Muscle layer of duodenum (tissue), 2 donors: ENCODE results near the gene SAMD7.

Experiments
- H3K27ac ChIP-seq: one replicate; pipeline ENCODE4 v1.7.0; 2013; ENCODE audit warnings: mild to moderate bottlenecking, low read length
- H3K27me3 ChIP-seq: one replicate; pipeline ENCODE4 v1.7.0; 2013; ENCODE audit warnings: low read depth, mild to moderate bottlenecking, control low read depth, low read length
- H3K36me3 ChIP-seq, 2 donors: one replicate each; pipeline ENCODE4 v1.7.0; 2013; ENCODE audit warnings: low read length in 2 of 2, control low read depth in 1 of 2, mild to moderate bottlenecking in 1 of 2; ENCODE audit not compliant: insufficient read depth in 2 of 2, control insufficient read depth in 1 of 2
- H3K4me1 ChIP-seq, 2 donors: one replicate each; pipeline ENCODE4 v1.7.0; 2013; ENCODE audit warnings: low read length in 2 of 2, mild to moderate bottlenecking in 2 of 2, control low read depth in 1 of 2, moderate library complexity in 1 of 2; ENCODE audit not compliant: insufficient read depth in 2 of 2, control insufficient read depth in 1 of 2
- H3K4me3 ChIP-seq, 2 donors: one replicate each; pipeline ENCODE4 v1.7.0; 2013; ENCODE audit warnings: low read length in 2 of 2, low read depth in 1 of 2, mild to moderate bottlenecking in 1 of 2
- H3K9me3 ChIP-seq, 2 donors: one replicate each; pipeline ENCODE4 v1.7.0; 2013; ENCODE audit warnings: low read length in 2 of 2, control low read depth in 1 of 2, mild to moderate bottlenecking in 1 of 2; ENCODE audit not compliant: control insufficient read depth in 1 of 2
- donor health status: healthy.

The SAMD7 gene

DNA sequence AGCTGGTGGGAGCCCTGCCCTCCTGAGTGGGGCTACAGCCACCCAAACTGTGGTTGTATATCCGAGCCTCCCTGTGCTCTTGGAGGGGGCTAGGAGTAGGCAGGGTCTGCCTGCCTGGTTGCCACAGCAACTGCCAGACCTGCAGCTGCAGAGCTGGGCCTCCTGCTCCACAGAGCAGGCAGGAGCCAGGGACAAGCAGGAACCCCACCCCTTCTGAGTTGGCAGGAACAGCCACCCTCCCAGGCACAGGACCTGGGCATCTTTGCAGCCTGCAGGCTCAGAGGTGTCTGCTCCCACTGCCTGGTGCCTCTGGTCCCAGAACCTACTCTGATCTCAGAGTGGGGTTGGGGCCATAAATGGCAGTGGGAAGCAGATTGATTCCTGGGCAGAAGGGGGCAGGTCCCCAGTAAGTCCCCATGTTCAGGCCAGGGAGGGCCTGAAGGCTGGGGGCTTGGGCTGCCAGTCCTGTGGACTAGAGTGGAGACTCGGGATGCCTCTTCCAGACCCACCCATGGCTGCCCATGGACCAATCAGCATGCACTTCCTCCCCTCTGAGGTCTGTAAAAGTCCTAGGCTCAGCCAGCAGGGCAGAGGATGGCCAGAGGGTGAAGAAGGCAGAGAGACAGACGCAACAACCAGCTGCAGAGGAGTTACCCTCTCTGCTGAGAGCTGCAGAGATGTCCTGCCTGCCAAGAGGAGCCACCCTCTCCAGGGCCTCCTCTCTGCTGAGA is 31.4 kb upstream of the SAMD7 start:
- Histone ChIP-seq H3K27ac (no peak overlapping the region), H3K4me3 (no peak overlapping the region), H3K27me3 (no peaks in the 10 kb centered on the region), H3K4me1 (no peaks in the 10 kb centered on the region), H3K9me3 (no peaks in the 10 kb centered on the region), H3K36me3 (no peaks in the 10 kb centered on the region)

DNA sequence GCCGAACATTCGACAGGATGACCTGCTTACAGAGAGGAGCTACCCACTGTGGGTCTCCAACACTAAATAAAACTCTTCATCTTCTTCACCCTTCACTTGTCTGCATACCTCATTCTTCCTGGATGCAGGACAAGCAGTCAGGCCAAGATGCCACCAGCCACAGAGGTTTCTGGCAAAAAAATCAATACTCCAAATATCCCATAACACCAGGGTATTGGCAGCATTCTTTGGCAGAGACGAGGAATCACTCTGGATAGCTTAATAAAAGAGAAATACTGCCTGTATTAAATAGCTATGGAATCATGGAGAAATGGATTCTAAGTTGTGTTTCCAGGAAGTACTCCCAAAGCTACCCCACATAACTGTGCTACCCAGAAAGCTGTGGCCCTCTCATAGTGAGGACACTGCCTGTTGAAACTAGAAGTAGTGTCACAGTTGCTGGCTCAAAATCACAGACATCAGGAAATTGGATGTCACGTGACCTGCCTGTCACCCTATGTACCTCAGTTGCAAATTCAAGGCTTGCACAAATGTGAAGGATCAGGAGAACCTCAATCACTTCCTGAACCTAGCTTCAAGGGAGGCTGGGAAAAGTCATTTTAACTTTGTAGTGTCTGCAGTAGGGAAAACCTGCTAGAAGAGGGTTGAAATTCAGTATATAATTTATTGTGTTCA is 30.7 kb upstream of the SAMD7 start:
- H3K4me3 ChIP-seq: no peak overlapping the region
- H3K9me3 ChIP-seq: no peaks in the 10 kb centered on the region
- no peak overlapping the region for H3K27ac ChIP-seq
- H3K36me3 ChIP-seq: no peaks in the 10 kb centered on the region
- no peaks in the 10 kb centered on the region for H3K4me1 ChIP-seq
- H3K27me3 ChIP-seq: no peaks in the 10 kb centered on the region

DNA sequence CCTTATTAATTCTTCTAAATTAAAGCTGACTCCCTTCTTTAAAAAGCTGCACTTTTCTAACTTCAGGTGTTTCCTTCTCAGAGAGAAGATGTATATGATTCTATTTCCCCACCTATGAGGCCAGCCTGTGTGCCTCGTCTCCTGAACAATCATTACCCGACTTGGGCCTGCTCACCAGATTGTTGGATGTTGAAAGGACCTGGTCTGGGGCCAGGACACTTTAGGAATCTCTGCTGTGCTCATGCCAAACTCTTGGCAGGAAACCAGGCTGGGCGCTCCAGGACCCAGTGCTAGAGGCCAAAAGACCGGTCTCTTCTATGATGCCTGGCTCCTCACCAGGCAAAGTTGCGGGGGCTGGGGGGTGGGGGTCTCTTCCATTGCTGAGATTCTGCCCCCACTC is 24.7 kb upstream of the SAMD7 start:
- Histone ChIP-seq H3K27ac (no peak overlapping the region), H3K4me3 (no peak overlapping the region)

DNA sequence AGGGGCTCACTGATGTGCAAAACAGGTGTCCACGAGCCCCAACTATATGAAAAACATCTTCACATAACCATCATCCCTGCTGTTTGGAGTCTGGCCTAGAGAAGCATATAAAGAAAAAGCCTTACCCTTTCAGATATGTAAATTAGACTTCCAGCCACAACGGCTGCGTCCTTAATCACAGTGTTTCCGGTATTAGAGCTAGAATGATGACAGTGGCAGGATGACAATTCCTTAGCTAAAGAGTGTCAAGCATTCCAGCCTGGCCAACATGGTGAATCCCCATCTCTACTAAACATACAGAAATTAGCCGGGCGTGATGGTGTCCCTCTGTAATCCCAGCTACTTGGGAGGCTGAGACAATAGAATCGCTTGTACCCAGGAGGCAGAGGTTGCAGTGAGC is 19.5 kb upstream of the SAMD7 start:
- no peaks in the 10 kb centered on the region for H3K9me3 ChIP-seq
- H3K27me3 ChIP-seq: no peaks in the 10 kb centered on the region
- peaks cover 0 to under 1% of the 10 kb centered on the region in 2 donors for H3K4me1 ChIP-seq
- no peak overlapping the region for H3K27ac ChIP-seq
- no peak overlapping the region for H3K4me3 ChIP-seq
- no peaks in the 10 kb centered on the region for H3K36me3 ChIP-seq

More for the DNA sequence above, 24.7 kb upstream of the SAMD7 start:
- Histone ChIP-seq H3K9me3 (no peaks in the 10 kb centered on the region), H3K4me1 (peaks cover 0 to 3% of the 10 kb centered on the region in 2 donors), H3K36me3 (no peaks in the 10 kb centered on the region), H3K27me3 (no peaks in the 10 kb centered on the region)

DNA sequence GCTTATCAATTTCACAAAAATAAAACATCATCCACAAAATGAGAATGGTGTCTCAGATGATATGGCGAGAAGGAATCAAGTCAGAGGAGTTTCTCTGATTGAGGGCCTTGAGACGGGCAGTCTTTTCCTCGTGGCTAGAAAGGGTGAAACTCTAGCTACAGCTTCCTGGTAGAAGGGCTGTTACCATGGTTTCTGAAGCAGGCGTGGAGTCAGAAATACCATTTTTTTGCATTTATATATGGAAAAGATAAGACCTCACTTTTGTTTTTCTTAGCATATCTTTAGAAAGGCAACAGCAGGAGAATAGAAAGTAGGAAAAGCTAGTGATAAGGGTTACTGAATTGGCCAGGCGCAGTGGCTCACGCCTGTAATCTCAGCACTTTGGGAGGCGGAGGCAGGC is 17.3 kb upstream of the SAMD7 start:
- H3K9me3 ChIP-seq: no peaks in the 10 kb centered on the region
- H3K27ac ChIP-seq: no peak overlapping the region
- H3K36me3 ChIP-seq: no peaks in the 10 kb centered on the region
- H3K27me3 ChIP-seq: no peaks in the 10 kb centered on the region
- no peak overlapping the region for H3K4me3 ChIP-seq
- no peaks in the 10 kb centered on the region for H3K4me1 ChIP-seq

DNA sequence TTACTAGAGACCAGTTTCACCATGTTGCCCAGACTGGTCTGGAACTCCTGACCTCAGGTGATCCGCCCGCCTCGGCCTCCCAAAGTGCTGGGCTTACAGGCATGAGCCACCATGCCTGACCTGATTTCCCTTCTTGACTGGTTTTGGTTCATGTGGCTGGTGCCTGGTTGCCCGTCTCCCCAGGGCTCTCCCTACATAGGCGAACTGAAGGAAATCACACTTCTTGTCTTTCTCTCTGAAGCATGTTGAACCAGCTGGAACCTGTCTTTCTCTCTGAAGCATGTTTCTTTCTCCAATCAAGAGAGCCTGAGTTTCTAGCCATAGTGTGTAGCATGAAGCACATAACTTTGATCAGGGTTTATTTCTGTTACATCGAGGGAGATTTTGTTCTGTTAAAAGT is 16.3 kb upstream of the SAMD7 start:
- no peak overlapping the region for H3K4me3 ChIP-seq
- H3K9me3 ChIP-seq: no peaks in the 10 kb centered on the region
- no peaks in the 10 kb centered on the region for H3K36me3 ChIP-seq
- no peak overlapping the region for H3K27ac ChIP-seq
- H3K27me3 ChIP-seq: no peaks in the 10 kb centered on the region
- H3K4me1 ChIP-seq: no peaks in the 10 kb centered on the region

DNA sequence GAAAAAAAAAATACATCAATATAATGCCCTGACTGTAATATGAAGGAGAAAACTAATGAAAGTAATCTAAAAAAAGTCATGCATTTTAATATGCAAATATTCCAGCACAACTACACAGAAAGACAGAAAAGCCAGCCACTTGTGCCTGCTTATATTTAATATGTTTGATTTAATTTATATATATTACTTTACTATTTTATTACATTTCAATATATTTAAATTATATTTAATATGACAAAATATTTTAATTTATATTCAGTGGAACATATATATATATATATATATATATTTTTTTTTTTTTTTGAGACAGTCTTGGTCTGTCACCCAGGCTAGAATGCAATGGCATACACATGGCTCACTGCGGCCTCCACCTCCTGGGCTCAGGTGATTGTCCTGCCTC is 14.1 kb upstream of the SAMD7 start:
- Histone ChIP-seq H3K36me3 (no peaks in the 10 kb centered on the region), H3K9me3 (peaks cover 2 to 13% of the 10 kb centered on the region in 2 donors), H3K4me3 (no peak overlapping the region), H3K27ac (no peak overlapping the region), H3K27me3 (no peaks in the 10 kb centered on the region), H3K4me1 (no peaks in the 10 kb centered on the region)

DNA sequence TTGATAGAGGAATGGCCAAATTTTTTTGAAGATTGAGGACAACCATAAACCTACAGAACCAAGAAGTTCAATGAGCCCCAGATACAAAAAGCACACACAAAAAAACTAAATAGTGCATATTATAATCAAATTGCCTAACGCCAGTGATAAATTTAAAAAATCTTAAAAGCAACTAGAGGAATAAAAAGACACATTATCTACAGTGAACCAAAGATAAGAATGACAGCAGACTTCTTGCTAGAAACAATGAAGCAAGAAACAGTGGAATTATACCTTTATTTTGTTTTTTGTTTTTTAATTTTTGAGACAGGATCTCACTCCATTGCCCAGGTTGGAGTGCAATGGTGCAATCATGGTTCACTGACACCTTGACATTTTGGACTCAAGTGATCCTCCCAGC is 9.9 kb upstream of the SAMD7 start:
- Histone ChIP-seq H3K27me3 (no peaks in the 10 kb centered on the region), H3K27ac (no peak overlapping the region), H3K36me3 (no peaks in the 10 kb centered on the region), H3K4me3 (no peak overlapping the region), H3K9me3 (peaks cover 2 to 21% of the 10 kb centered on the region in 2 donors), H3K4me1 (no peaks in the 10 kb centered on the region)

DNA sequence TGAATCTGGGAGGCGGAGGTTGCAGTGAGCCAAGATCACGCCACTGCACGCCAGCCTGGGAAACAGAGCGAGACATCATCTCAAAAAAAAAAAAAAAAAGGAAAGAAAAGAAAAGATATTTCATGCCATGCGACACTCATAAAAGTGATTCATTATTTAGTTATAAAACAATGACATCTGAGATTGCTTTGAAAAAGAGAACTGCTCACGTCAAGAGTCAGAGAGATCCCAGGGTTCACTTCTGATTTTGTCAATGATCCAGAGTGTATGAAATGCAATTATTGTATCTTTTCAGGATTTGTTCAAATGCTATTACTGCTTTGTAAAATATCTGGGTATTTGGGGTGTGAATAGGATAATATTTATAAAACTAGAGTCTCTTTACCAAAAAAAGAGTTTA is 6.0 kb upstream of the SAMD7 start:
- no peaks in the 10 kb centered on the region for H3K4me1 ChIP-seq
- no peaks in the 10 kb centered on the region for H3K36me3 ChIP-seq
- peaks cover 2 to 21% of the 10 kb centered on the region in 2 donors for H3K9me3 ChIP-seq
- H3K27ac ChIP-seq: no peak overlapping the region
- no peak overlapping the region for H3K4me3 ChIP-seq
- H3K27me3 ChIP-seq: no peaks in the 10 kb centered on the region

DNA sequence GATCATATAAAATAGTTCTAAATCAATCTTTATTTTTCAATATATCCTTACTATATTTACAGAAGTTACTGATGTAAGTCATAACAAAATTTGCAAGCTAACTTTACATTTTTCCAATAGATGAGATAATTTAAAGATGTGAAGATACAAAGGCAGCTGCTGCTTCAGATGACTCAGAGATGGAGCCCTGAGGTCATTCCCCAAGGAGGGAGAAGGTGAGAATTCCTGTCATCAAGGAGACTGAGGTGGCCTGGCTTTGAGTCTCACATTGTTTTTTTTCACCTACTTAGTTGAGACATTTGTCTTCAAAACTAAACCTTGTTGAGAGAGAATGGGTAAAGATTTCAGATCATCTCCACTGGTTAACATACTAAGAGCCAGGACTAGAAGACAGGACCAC is 3.9 kb upstream of the SAMD7 start:
- no peaks in the 10 kb centered on the region for H3K36me3 ChIP-seq
- H3K9me3 ChIP-seq: peaks cover 0 to 6% of the 10 kb centered on the region in 2 donors
- H3K4me1 ChIP-seq: no peaks in the 10 kb centered on the region
- H3K27ac ChIP-seq: no peak overlapping the region
- H3K4me3 ChIP-seq: no peak overlapping the region
- H3K27me3 ChIP-seq: no peaks in the 10 kb centered on the region

DNA sequence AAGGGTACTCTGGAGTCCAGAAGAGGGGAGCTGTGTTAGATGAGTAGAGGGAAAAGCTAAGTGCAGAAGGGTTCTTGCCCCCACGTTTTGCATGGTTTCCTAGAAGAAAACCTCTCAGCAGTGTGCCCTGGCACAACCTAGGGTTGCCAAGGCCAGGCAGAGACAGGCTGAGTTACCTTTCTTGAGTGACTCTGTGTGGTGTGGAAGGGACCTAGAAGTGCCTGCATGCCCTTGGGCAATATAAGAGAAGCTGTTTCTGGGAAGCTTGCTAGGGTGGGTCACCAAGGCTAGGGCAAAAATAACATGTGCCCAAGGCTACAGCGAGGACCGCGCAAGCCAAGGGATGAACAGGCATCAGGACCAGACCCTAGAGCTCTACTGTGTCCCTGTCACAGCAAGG is 3.4 kb upstream of the SAMD7 start:
- Histone ChIP-seq H3K27ac (no peak overlapping the region), H3K4me3 (no peak overlapping the region), H3K27me3 (no peaks in the 10 kb centered on the region)

DNA sequence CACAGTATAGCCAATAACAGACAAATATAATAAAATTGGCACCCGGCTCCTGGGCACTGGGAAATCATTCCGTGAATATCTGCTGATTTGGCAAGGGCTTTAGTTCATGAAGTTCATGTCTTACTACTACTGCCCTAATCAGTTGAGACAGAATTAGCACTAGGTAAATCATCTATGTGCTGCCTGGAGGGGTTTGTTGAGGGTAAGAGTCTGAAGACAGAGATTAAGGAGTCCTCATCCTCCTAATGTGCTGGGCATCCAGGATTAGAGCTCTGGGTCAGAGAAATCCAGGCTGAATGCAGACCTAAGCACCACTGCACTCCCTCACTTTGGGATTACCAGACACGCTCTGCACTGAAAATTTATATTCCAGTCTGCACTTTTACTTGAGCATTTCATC is 2.0 kb downstream of the SAMD7 start:
- H3K36me3 ChIP-seq: no peaks in the 10 kb centered on the region
- H3K4me1 ChIP-seq: no peaks in the 10 kb centered on the region
- no peak overlapping the region for H3K4me3 ChIP-seq
- no peak overlapping the region for H3K27ac ChIP-seq
- no peaks in the 10 kb centered on the region for H3K9me3 ChIP-seq
- H3K27me3 ChIP-seq: no peaks in the 10 kb centered on the region

More for the DNA sequence above, 3.4 kb upstream of the SAMD7 start:
- Histone ChIP-seq H3K36me3 (no peaks in the 10 kb centered on the region), H3K4me1 (no peaks in the 10 kb centered on the region), H3K9me3 (peaks cover 0 to 3% of the 10 kb centered on the region in 2 donors)
